Urinary bladder (tissue), 4 donors: ENCODE results near the gene ZCCHC14. TPM values are rescaled to one million over a fixed set of nuclear protein-coding genes. Genes with fewer than 3 reads are reported as not detected.
"Not testable (repeated sequence)": the region's sequence is repeated elsewhere in the genome, so short reads cannot be mapped to it uniquely, and the experiment has no call there.

ENCODE experiments used
- DNase-seq: peaks from one replicate; pipeline ENCODE4 v3.0.0-alpha.2; 2015; ENCODE audit errors: extremely low spot score
- H3K27ac ChIP-seq: one replicate; pipeline ENCODE4 v1.5.1; 2013; ENCODE audit warnings: low read depth, mild to moderate bottlenecking, moderate library complexity
- H3K36me3 ChIP-seq: one replicate; pipeline ENCODE4 v1.6.1; 2013; ENCODE audit warnings: mild to moderate bottlenecking, moderate library complexity; ENCODE audit not compliant: insufficient read depth
- H3K4me1 ChIP-seq: one replicate; pipeline ENCODE4 v1.6.1; 2013; ENCODE audit warnings: mild to moderate bottlenecking, moderate library complexity; ENCODE audit not compliant: insufficient read depth
- H3K4me3 ChIP-seq: one replicate; pipeline ENCODE4 v1.5.1; 2013; ENCODE audit warnings: low read depth, low read length
- WGBS: extraction: QIAGEN DNeasy Blood & Tissue Kit; methylation state at CpG from one replicate; pipeline ENCODE4 v1.1.7; 2013; 5-methylcytosine and 5-hydroxymethylcytosine counted together
- polyA plus RNA-seq: library from polyadenylated mRNA; stranded (reverse); fragments of 200-250 nt; gene quantifications from one replicate; pipeline ENCODE4 v1.2.3, GENCODE V29; 2013
- total RNA-seq: library from RNA; depleted of rRNA; stranded (reverse); fragments of >200 nt; gene quantifications from one replicate; pipeline ENCODE4 v1.2.3, GENCODE V29; 2014
- donor health status: healthy with polysubstance abuse.
- donor health status: healthy.

ZCCHC14 gene
- total and polyA plus RNA-seq, 2 donors: 16.6 to 36.1 TPM

- WGBS: 82% methylated on average over 5 of the region's 5 CpGs
- no peak for DNase-seq
- Histone ChIP-seq H3K4me3 (no peak overlapping the region), H3K36me3 (no peaks in the 10 kb centered on the region), H3K27ac (no peak overlapping the region), H3K4me1 (no peaks in the 10 kb centered on the region)
These were observed 41.3 kb upstream of the ZCCHC14 start for GRCh38 chr16:87534030-87534653.

GRCh38 chr16:87533061-87533460 lies 40.2 kb upstream of the ZCCHC14 start:
- Histone ChIP-seq H3K27ac (no peak overlapping the region), H3K4me1 (no peaks in the 10 kb centered on the region), H3K4me3 (no peak overlapping the region), H3K36me3 (no peaks in the 10 kb centered on the region)
- DNase-seq: no peak
- 34% methylated on average over 1 of the region's 1 CpG for WGBS

- Histone ChIP-seq H3K4me1 (no peaks in the 10 kb centered on the region), H3K27ac (no peak overlapping the region), H3K4me3 (no peak overlapping the region), H3K36me3 (no peaks in the 10 kb centered on the region)
- WGBS: 53% methylated on average over 3 of the region's 3 CpGs
- no peak for DNase-seq
These were observed 38.6 kb upstream of the ZCCHC14 start for GRCh38 chr16:87531418-87531817.

GRCh38 chr16:87528690-87529579 lies 36.1 kb upstream of the ZCCHC14 start:
- Histone ChIP-seq H3K36me3 (no peaks in the 10 kb centered on the region), H3K27ac (no peak overlapping the region), H3K4me1 (no peaks in the 10 kb centered on the region), H3K4me3 (no peak overlapping the region)
- DNase-seq: no peak
- 84% methylated on average over 10 of the region's 10 CpGs for WGBS

GRCh38 chr16:87527055-87527724 lies 34.4 kb upstream of the ZCCHC14 start:
- H3K4me1 ChIP-seq: no peaks in the 10 kb centered on the region
- DNase-seq: no peak
- H3K4me3 ChIP-seq: no peak overlapping the region
- no peak overlapping the region for H3K27ac ChIP-seq
- 80% methylated on average over 11 of the region's 11 CpGs for WGBS
- H3K36me3 ChIP-seq: no peaks in the 10 kb centered on the region

- no peak overlapping the region for H3K4me3 ChIP-seq
- WGBS: 87% methylated on average over 6 of the region's 6 CpGs
These were observed 33.6 kb upstream of the ZCCHC14 start for GRCh38 chr16:87526238-87526947.

GRCh38 chr16:87525352-87525751 lies 32.5 kb upstream of the ZCCHC14 start:
- no peak overlapping the region for H3K27ac ChIP-seq
- no peak overlapping the region for H3K4me3 ChIP-seq
- no peaks in the 10 kb centered on the region for H3K36me3 ChIP-seq
- WGBS: 82% methylated on average over 4 of the region's 4 CpGs
- no peak for DNase-seq
- no peaks in the 10 kb centered on the region for H3K4me1 ChIP-seq

More at GRCh38 chr16:87526238-87526947, 33.6 kb upstream of the ZCCHC14 start:
- H3K4me1 ChIP-seq: no peaks in the 10 kb centered on the region
- no peak for DNase-seq
- H3K36me3 ChIP-seq: no peaks in the 10 kb centered on the region
- H3K27ac ChIP-seq: no peak overlapping the region

- no peak for DNase-seq
- WGBS: 94% methylated on average over 4 of the region's 4 CpGs
- no peak overlapping the region for H3K27ac ChIP-seq
These were observed 31.6 kb upstream of the ZCCHC14 start for GRCh38 chr16:87524407-87524806.

GRCh38 chr16:87523605-87524004 lies 30.8 kb upstream of the ZCCHC14 start:
- H3K4me3 ChIP-seq, DNase-seq, H3K36me3 ChIP-seq, H3K27ac ChIP-seq, H3K4me1 ChIP-seq: not testable (repeated sequence)
- 85% methylated on average over 6 of the region's 6 CpGs for WGBS

More at GRCh38 chr16:87524407-87524806, 31.6 kb upstream of the ZCCHC14 start:
- H3K4me3 ChIP-seq: no peak overlapping the region
- no peaks in the 10 kb centered on the region for H3K36me3 ChIP-seq
- no peaks in the 10 kb centered on the region for H3K4me1 ChIP-seq

GRCh38 chr16:87521764-87522163 lies 28.9 kb upstream of the ZCCHC14 start:
- H3K4me3 ChIP-seq, DNase-seq, H3K36me3 ChIP-seq, H3K4me1 ChIP-seq, H3K27ac ChIP-seq: not testable (repeated sequence)
- WGBS: 58% methylated on average over 7 of the region's 7 CpGs

- H3K4me3 ChIP-seq, H3K36me3 ChIP-seq, DNase-seq, H3K4me1 ChIP-seq, H3K27ac ChIP-seq: not testable (repeated sequence)
- WGBS: 27% methylated on average over 4 of the region's 4 CpGs
These were observed 26.3 kb upstream of the ZCCHC14 start for GRCh38 chr16:87519170-87519569.

- 64% methylated on average over 21 of the region's 21 CpGs for WGBS
These were observed 25.7 kb upstream of the ZCCHC14 start for GRCh38 chr16:87518430-87519051.

More at GRCh38 chr16:87518430-87519051, 25.7 kb upstream of the ZCCHC14 start:
- not testable (repeated sequence) for H3K36me3 ChIP-seq, H3K4me3 ChIP-seq, DNase-seq, H3K27ac ChIP-seq, H3K4me1 ChIP-seq
